Liver (tissue), 9 donors: ENCODE measurements around the gene TNFRSF13B. TPM values are rescaled to one million over a fixed set of nuclear protein-coding genes. Genes with fewer than 3 reads are reported as not detected.

Source experiments
- DNase-seq: peaks from one replicate; pipeline ENCODE4 v3.0.0-alpha.2; 2017; ENCODE audit warnings: low spot score
- H3K27ac ChIP-seq, 2 donors: one replicate each; pipeline ENCODE4 v1.7.0; 2013; ENCODE audit warnings: inconsistent platforms in 2 of 2, low read length in 2 of 2, control low read depth in 1 of 2, low read depth in 1 of 2, mild to moderate bottlenecking in 1 of 2
- H3K27me3 ChIP-seq, 4 donors: one replicate each; pipeline versions ENCODE4 v1.6.1 to v1.7.0; 2013; ENCODE audit warnings: low read length in 3 of 4, inconsistent platforms in 1 of 4, mild to moderate bottlenecking in 1 of 4, moderate library complexity in 1 of 4; ENCODE audit not compliant: control insufficient read depth in 4 of 4, insufficient read depth in 4 of 4
- H3K36me3 ChIP-seq, 4 donors: one replicate each; pipeline versions ENCODE4 v1.6.1 to v1.7.0; 2013; ENCODE audit warnings: low read length in 3 of 4, mild to moderate bottlenecking in 3 of 4, low read depth in 1 of 4, moderate library complexity in 1 of 4; ENCODE audit not compliant: control insufficient read depth in 4 of 4, insufficient read depth in 3 of 4
- H3K4me1 ChIP-seq, 4 donors: one replicate each; pipeline versions ENCODE4 v1.6.1 to v1.7.0; 2013; ENCODE audit warnings: low read length in 3 of 4, mild to moderate bottlenecking in 3 of 4, moderate library complexity in 1 of 4; ENCODE audit not compliant: control insufficient read depth in 4 of 4, insufficient read depth in 4 of 4
- H3K4me3 ChIP-seq, 3 donors: one replicate each; pipeline versions ENCODE4 v1.6.1 to v1.7.0; 2013; ENCODE audit warnings: low read length in 3 of 3, control low read depth in 1 of 3, low read depth in 1 of 3, mild to moderate bottlenecking in 1 of 3
- H3K9ac ChIP-seq, 2 donors: one replicate each; pipeline ENCODE4 v1.7.0; 2013; ENCODE audit warnings: low read length in 2 of 2, mild to moderate bottlenecking in 2 of 2, moderate library complexity in 2 of 2, control low read depth in 1 of 2, low read depth in 1 of 2
- H3K9me3 ChIP-seq, 4 donors: one replicate each; pipeline versions ENCODE4 v1.6.1 to v1.7.0; 2013; ENCODE audit warnings: low read length in 3 of 4; ENCODE audit not compliant: control insufficient read depth in 4 of 4
- ATF3 ChIP-seq: IDR thresholded peaks from 2 replicates; pipeline ENCODE4 v1.6.1; 2016; ENCODE audit warnings: antibody characterized with exemption
- CTCF ChIP-seq: fragments of 150-350 bp; IDR thresholded peaks from 2 replicates; pipeline ENCODE4 v1.5.1; 2017; ENCODE audit warnings: improper control_type of control experiment, low read depth, low read length; ENCODE audit not compliant: missing input control
- EGR1 ChIP-seq, 2 donors: IDR thresholded peaks; 2 replicates each; pipeline ENCODE4 v1.6.1; 2016 to 2018; ENCODE audit warnings: antibody characterized with exemption in 2 of 2, low read depth in 2 of 2
- FOXA1 ChIP-seq: IDR thresholded peaks from 2 replicates; pipeline ENCODE4 v1.6.1; 2016; ENCODE audit warnings: antibody characterized with exemption
- FOXA2 ChIP-seq: IDR thresholded peaks from 2 replicates; pipeline ENCODE4 v1.6.1; 2016; ENCODE audit warnings: antibody characterized with exemption
- GABPA ChIP-seq, 2 donors: IDR thresholded peaks in 1 of 2; conservative IDR thresholded peaks in 1 of 2; 2 replicates each; pipeline ENCODE4 v1.6.1; 2016; ENCODE audit warnings: antibody characterized with exemption in 2 of 2, mild to moderate bottlenecking in 1 of 2, moderate library complexity in 1 of 2
- HNF4G ChIP-seq: IDR thresholded peaks from 2 replicates; pipeline ENCODE4 v1.6.1; 2016; ENCODE audit warnings: antibody characterized with exemption
- MAX ChIP-seq: IDR thresholded peaks from 2 replicates; pipeline ENCODE4 v1.6.1; 2016; ENCODE audit warnings: antibody characterized with exemption
- RAD21 ChIP-seq, 2 donors: IDR thresholded peaks; 2 replicates each; pipeline ENCODE4 v1.6.1; 2016; ENCODE audit warnings: antibody characterized with exemption in 2 of 2, mild to moderate bottlenecking in 2 of 2
- RXRA ChIP-seq, 2 donors: IDR thresholded peaks; 2 replicates each; pipeline ENCODE4 v1.6.1; 2017 to 2018; ENCODE audit warnings: antibody characterized with exemption in 2 of 2, mild to moderate bottlenecking in 1 of 2
- SP1 ChIP-seq: IDR thresholded peaks from 2 replicates; pipeline ENCODE4 v1.6.1; 2018; ENCODE audit warnings: antibody characterized with exemption, mild to moderate bottlenecking
- TAF1 ChIP-seq: conservative IDR thresholded peaks from 2 replicates; pipeline ENCODE4 v1.6.1; 2016; ENCODE audit warnings: antibody characterized with exemption, mild to moderate bottlenecking
- YY1 ChIP-seq: IDR thresholded peaks from 2 replicates; pipeline ENCODE4 v1.6.1; 2016; ENCODE audit warnings: antibody characterized with exemption, mild to moderate bottlenecking
- ZBTB33 ChIP-seq: IDR thresholded peaks from 2 replicates; pipeline ENCODE4 v1.6.1; 2016; ENCODE audit warnings: antibody characterized with exemption
- WGBS: extraction: QIAGEN DNeasy Blood & Tissue Kit; methylation state at CpG from one replicate; pipeline ENCODE4 v1.1.7; 2013; 5-methylcytosine and 5-hydroxymethylcytosine counted together
- polyA plus RNA-seq, 2 donors: library from polyadenylated mRNA; stranded (reverse) in 1 of 2; unstranded in 1 of 2; fragments of 200-250 nt in 1 of 2; fragments of >200 nt in 1 of 2; fragmentation: Nextera tagmentation in 1 of 2; extraction: Ambion mirVana in 1 of 2; gene quantifications; one replicate each; pipeline versions ENCODE4 v1.2.1 to v1.2.3, GENCODE V29; 2013 to 2015
- total RNA-seq, 2 donors: library from RNA; depleted of rRNA; stranded (reverse); fragments of >200 nt; gene quantifications; one replicate each; pipeline ENCODE4 v1.2.3, GENCODE V29; 2014
- donor health status: healthy.
- donor health status: healthy.
- donor health status: healthy.
- donor health status: healthy.
- donor health status: healthy.

TNFRSF13B gene
- total and polyA plus RNA-seq, 4 donors = 0.17 to 0.26 TPM; not detected in 2

- TF ChIP-seq EGR1 (IDR thresholded peaks at IDR 0.05; ENCODE audit: low read depth in 2 of 2) (no peak), ATF3 (no peak), SP1 (no peak)
These were observed 58.5 kb downstream of the TNFRSF13B start (continued) for GRCh38 chr17:16913463-16913862.

- 91% methylated on average over 17 of the region's 17 CpGs for WGBS
- no peaks in the 10 kb centered on the region for H3K36me3 ChIP-seq
- no peak overlapping the region for H3K27ac ChIP-seq
- H3K9ac ChIP-seq = no peak overlapping the region
- no peaks in the 10 kb centered on the region for H3K27me3 ChIP-seq
- no peaks in the 10 kb centered on the region for H3K9me3 ChIP-seq
- H3K4me3 ChIP-seq = no peak overlapping the region
- H3K4me1 ChIP-seq = no peaks in the 10 kb centered on the region
- TF ChIP-seq RAD21 (IDR thresholded peaks at IDR 0.05) (no peak), TAF1 (no peak), ZBTB33 (no peak), YY1 (no peak), FOXA1 (no peak), SP1 (no peak), ATF3 (no peak), CTCF (no peak), MAX (no peak), GABPA (IDR thresholded peaks at IDR 0.05 in 1 of 2, conservative IDR thresholded peaks at IDR 0.05 in 1 of 2) (no peak), HNF4G (no peak)
- no peak for DNase-seq
These were observed 59.6 kb downstream of the TNFRSF13B start for GRCh38 chr17:16912021-16912962.

GRCh38 chr17:16911141-16911937, 60.6 kb downstream of the TNFRSF13B start:
- Histone ChIP-seq H3K4me3 (no peak overlapping the region), H3K9me3 (no peaks in the 10 kb centered on the region), H3K4me1 (no peaks in the 10 kb centered on the region), H3K9ac (no peak overlapping the region), H3K27me3 (no peaks in the 10 kb centered on the region), H3K27ac (no peak overlapping the region), H3K36me3 (no peaks in the 10 kb centered on the region)
- TF ChIP-seq FOXA1 (no peak), ZBTB33 (no peak), RXRA (IDR thresholded peaks at IDR 0.05) (no peak), FOXA2 (no peak), MAX (no peak), HNF4G (no peak), YY1 (no peak), TAF1 (no peak)
- 85% methylated on average over 17 of the region's 17 CpGs for WGBS
- DNase-seq = no peak
